GM19397 (cell line): ENCODE measurements around the gene NLGN3.
A peak's percentile ranks its signal among the peaks of the same experiment; 100 is the strongest.

Experiments
- ATAC-seq: cut with Tn5 transposase; IDR thresholded peaks from one replicate; pipeline ENCODE4 v1.9.1; 2021; ENCODE audit warnings: mild to moderate bottlenecking, moderate library complexity; ENCODE audit not compliant: unreplicated experiment

Gene NLGN3

GRCh38 chrX:71118032-71118984 lies 26.3 kb upstream of the NLGN3 start, which contains the start of gene MED12:
Gene MED12, plus strand, starts transcription at chrX:71118596. Its CDS starts 159 bp downstream, at chrX:71118755.
- ATAC-seq = peak; percentile 90

- ATAC-seq = no peak
Observed at GRCh38 chrX:71118985-71119535, 25.6 kb upstream of the NLGN3 start.

GRCh38 chrX:71128166-71128833 lies 16.3 kb upstream of the NLGN3 start:
- no peak for ATAC-seq

DNA sequence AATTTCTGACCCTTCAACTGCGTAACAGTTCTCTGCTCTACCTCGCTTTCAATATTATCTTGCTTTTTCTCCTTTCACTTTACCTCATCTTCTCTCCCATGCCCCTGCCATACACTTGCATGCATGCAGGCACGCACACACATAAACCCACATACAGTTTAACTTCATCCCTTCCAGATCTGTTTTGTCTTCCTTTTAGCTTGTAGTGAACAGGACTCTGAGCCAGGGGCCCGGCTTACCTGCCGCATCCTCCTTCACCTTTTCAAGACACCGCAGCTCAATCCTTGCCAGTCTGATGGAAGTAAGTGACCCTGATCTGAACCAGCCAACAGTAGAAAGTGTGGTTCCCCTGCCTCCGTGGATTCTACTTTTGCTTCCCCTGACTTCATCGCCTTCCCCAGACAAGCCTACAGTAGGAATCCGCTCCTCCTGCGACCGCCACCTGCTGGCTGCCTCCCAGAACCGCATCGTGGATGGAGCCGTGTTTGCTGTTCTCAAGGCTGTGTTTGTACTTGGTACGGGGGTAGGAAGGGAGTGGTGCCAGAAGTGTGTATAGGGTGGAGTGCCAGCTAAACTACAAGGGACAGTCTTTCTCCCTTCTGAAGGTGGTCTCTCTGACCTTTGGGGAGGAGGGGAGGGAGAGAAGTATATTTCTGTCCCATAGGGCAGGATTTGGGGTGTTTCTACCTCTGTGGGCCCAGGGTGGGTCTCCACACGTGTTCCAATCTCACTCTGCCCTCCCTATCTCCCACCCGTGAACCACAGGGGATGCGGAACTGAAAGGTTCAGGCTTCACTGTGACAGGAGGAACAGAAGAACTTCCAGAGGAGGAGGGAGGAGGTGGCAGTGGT lies 15.5 kb upstream of the NLGN3 start:
- no peak for ATAC-seq

GRCh38 chrX:71131510-71131909 lies 13.1 kb upstream of the NLGN3 start:
- ATAC-seq = no peak

- ATAC-seq = no peak
Observed at GRCh38 chrX:71140440-71140839, 4.2 kb upstream of the NLGN3 start.

- no peak for ATAC-seq
Observed at GRCh38 chrX:71143508-71143907, 1.1 kb upstream of the NLGN3 start.

DNA sequence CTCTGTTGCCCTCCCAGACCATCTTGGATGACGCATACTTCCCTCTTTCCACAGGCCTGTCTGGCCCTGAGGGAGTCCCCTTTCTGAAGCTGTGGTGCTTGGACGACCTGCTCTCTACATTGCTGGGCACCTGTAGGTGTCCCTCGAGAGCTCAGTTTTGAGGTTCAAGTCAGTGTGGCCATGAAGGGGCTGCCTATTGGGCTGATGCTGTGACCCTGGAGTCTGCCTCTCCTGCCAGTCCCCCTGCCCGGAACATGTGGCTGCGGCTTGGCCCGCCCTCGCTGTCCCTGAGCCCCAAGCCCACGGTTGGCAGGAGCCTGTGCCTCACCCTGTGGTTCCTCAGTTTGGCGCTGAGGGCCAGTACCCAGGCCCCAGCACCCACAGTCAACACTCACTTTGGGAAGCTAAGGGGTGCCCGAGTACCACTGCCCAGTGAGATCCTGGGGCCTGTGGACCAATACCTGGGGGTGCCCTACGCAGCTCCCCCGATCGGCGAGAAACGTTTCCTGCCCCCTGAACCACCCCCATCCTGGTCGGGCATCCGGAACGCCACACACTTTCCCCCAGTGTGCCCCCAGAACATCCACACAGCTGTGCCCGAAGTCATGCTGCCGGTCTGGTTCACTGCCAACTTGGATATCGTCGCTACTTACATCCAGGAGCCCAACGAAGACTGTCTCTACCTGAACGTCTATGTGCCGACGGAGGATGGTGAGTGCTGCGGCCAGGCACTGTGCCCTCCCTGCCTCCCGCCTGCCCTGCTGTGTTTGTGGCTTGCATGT lies 3.0 kb downstream of the NLGN3 start:
- ATAC-seq = no peak

GRCh38 chrX:71148278-71148663 lies 3.6 kb downstream of the NLGN3 start:
- ATAC-seq = no peak

DNA sequence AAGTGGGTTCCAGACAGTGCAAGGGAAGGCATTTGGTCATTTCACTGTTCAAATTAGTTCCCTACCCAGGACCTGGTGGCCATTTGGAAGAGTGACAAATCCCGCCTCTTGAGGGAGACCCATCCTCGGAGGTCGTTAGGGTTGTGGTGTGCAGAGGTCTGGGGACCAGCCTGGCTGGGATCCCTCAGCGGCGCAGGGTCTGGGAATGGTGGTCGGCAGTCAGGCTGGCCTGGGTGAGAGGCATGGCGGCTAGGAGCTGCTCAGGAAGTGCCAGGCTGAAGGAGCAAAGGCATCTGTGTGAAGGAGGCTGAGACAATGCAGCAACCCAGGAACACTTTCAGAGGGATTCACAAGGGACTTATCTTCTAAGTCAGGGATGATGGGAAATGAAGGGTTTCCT lies 6.7 kb downstream of the NLGN3 start:
- ATAC-seq = no peak

GRCh38 chrX:71154196-71154595 lies 9.6 kb downstream of the NLGN3 start:
- no peak for ATAC-seq

DNA sequence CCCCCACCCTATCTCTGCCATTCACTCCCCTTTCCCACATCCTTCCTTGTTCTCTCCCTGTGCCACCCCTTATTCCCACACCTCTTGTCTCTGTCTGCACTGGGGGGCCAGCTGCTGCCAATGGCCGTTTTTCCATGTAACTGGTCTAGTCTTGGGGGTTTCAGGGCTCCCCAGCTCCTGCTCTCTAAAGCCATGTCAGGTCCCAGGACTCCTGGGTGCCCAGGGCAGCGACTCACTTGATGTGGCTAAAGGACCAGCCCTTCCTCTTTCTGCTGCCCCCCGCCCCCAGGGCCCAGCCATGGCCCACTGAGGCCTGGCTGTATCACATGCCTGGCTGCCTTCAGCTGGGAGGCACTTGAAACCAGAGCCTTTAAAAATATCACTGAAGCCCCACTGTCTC lies 10.0 kb downstream of the NLGN3 start:
- ATAC-seq = no peak

- ATAC-seq = no peak
Observed at GRCh38 chrX:71158603-71159002, 14.0 kb downstream of the NLGN3 start.

DNA sequence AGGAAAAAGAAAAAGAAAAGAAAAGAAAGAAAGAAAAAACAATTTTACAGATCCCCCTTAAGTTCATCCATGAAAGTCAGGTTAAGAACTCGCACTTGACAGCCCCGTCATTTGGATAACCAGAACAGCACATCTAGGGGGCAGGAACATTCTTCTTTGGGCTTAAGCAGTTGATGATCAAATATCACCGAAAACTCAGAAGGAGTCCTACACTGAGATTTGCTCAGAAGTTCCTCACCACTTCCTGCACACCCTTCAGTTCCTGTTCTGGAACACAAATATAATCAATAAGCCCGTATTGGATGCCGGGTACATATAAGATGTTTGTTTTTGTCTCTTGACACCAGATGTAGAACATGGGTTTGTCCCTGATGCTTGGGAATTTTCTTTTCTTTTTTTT lies 14.7 kb downstream of the NLGN3 start:
- ATAC-seq = no peak

DNA sequence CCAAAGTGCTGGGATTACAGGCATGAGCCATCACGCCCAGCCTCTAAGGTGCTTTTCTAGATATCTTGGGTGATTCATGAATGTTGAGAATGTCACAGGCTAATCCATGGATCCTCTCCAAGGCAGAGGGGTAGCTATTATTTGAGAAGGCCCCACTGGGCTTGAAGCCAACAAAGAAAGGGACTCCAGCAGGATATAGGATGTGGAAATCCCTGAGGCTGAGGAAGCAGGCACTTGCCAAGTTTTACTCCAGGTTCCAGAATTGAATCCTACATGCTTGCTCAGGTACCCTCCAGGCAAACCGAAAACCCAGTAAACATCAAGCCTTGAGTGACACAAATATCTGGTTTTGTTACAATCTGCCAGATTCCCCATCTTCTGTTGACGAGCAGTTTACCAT lies 15.8 kb downstream of the NLGN3 start:
- no peak for ATAC-seq

GRCh38 chrX:71162981-71163380 lies 18.3 kb downstream of the NLGN3 start:
- ATAC-seq = no peak

GRCh38 chrX:71164071-71164470 lies 19.4 kb downstream of the NLGN3 start:
- ATAC-seq = no peak

GRCh38 chrX:71166461-71166860 lies 21.8 kb downstream of the NLGN3 start:
- ATAC-seq = no peak

DNA sequence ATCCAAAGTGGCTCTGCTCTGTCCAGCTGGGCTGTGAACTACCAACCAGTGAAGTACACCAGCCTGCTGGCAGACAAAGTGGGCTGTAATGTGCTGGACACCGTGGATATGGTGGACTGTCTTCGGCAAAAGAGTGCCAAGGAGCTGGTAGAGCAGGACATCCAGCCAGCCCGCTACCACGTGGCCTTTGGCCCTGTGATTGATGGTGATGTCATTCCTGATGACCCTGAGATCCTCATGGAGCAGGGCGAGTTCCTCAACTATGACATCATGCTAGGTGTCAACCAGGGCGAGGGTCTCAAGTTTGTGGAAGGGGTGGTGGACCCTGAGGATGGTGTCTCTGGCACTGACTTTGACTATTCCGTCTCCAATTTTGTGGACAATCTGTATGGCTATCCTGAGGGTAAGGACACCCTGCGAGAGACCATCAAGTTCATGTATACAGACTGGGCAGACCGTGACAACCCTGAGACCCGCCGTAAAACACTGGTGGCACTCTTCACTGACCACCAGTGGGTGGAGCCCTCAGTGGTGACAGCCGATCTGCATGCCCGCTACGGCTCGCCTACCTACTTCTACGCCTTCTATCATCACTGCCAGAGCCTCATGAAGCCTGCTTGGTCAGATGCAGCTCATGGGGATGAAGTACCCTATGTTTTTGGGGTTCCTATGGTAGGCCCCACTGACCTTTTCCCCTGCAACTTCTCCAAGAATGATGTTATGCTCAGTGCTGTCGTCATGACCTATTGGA lies 22.6 kb downstream of the NLGN3 start:
- no peak for ATAC-seq
